NCI-H345 (cell line): ENCODE data around the gene ZSCAN10.

Source experiments
- DNase-seq: peaks from one replicate; lab custom pipeline; 2025; lab: John Stamatoyannopoulos, UW

The ZSCAN10 gene

DNA sequence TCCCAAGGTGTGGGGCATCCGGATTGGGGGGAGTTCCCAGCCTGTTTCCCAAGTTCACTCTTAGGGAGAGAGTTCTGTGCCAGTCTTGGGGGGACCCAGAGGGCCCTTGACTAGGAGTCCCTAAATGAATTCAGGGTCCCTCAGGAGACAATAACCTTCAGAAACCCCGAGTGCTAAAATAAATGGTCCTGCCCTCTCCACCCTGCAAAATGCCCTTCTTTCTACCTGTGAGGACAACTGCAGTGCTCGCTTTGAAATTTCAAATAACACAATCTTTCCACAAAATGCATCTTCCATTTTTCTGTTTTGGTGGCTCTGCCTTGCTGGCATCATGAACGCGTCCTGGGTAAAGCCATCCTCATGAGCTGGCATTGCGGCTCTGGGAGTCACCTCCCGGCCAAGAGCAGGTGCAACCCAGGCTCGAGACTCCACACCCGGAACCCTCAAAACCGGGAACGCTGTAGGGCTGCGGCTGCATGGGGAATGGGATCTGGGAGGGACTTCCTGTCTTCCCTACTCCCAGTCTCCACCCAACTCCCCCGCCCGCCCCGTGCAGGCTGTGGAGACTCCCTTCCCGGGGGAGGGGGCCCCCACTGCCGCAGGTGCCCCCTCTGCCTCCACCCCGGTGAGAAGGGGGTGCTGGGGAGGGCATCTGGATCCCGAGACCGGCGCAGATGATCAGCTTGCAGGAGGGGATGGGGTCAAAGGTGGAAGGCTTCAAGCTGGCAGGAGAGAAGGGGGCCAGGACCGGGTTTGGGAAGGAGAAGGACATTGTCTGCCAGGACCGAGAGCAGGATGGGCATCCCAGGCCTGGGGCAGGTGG, 13.2 kb upstream of the ZSCAN10 start, which contains the start of gene ZNF205:
Gene ZNF205 (plus strand): TSS at position 529 of the 823 bp plus-strand sequence. CDS start 845 bp downstream, outside the sequence.
- peak; percentile 90 for DNase-seq

- peak; percentile 95 for DNase-seq
Observed at GRCh38 chr16:3106205-3106928, 7.3 kb upstream of the ZSCAN10 start.

- DNase-seq, result peak; percentile 60
Observed at GRCh38 chr16:3101841-3102470, 2.9 kb upstream of the ZSCAN10 start.

DNA sequence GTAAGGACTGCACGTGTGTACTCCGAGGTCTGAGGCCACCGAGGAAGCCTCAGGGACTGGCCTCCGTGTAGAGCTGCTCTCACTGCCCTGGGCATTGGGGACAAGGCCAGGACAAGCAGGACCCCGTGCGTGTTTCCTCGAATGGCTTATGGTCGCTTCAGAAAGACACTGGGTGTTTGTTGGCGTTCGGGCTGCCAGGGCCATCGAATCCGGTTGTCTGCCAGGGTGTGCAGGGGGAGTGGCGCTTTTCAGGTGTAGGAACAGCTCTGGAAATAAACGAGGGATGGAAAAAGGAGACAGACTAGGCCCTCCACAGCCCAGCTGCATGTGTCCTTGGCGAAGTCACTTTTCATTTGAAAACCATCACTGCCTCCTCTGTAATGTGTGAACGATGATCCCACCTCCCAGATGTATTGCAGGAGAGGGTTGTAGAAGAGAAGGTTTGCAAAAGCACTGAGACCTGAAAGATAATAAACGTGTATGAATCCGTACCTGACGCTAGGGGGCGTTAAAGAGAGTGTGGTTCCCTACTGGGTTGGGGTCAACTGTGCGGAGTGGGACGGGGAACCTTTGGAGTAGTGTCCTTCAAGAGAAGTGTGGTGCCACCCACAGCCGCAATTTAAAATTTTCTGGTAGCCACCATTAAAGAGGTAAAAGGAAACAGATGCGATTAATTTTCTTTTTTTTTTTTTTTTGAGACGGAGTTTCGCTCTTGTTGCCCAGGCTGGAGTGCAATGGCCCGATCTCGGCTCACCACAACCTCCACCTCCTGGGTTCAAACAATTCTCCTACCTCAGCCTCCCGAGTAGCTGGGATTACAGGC, 2.1 kb upstream of the ZSCAN10 start:
- DNase-seq, result no peak

GRCh38 chr16:3099732-3100499, 822 bp upstream of the ZSCAN10 start:
- DNase-seq, result peak; percentile 64

DNA sequence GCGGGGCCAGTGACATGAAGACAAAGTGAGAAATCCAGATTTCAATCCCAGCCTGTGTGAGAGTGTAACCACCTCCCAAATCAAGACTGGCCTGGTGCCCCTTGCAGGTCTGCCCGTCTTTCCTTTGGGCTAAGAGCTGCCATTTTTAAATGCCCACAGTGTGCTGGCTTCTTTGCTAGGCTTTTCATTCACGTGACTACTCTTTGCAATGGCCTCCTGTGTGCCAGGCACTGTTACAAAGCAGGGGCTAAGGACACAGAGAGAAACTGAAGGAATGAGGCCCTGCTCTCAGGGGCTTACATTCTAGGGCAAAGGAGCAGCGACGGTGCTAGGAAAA, 269 bp upstream of the ZSCAN10 start:
- no peak for DNase-seq

- no peak for DNase-seq
Observed at GRCh38 chr16:3097266-3097665, 1.8 kb downstream of the ZSCAN10 start.

GRCh38 chr16:3096362-3096761, 2.7 kb downstream of the ZSCAN10 start:
- no peak for DNase-seq

GRCh38 chr16:3095869-3096268, 3.2 kb downstream of the ZSCAN10 start:
- no peak for DNase-seq

DNA sequence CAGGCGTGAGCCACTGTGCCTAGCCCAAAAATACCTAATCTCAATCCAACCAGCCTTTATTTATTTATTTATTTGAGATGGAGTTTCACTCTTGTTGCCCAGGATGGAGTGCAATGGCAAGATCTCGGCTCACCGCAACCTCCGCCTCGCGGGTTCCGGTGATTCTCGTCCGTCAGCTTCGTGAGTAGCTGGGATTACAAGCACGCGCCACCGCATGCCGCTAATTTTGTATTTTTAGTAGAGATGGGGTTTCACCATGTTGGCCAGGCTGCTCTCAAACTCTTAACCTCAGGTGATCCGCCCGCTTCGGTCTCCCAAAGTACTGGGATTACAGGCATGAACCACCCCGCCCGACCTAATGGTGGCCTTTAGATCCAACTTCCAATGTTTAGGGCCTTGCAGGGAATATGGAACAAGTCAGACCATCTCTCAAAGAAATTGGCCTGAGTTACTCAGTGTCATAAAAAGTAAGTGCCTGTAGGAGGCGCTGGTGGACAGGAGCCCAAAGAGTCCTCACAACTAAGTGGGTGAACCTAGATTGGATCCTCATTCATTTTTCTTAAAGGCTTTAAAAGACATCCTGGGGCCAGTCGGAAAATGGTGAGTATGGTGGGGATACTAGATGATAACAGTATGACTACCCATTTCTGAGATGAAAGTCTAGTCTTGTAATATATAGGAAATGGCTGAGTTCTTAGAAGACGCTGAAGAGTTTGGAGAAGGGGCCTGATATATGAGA, 4.6 kb downstream of the ZSCAN10 start:
- DNase-seq, result peak; percentile 8

DNA sequence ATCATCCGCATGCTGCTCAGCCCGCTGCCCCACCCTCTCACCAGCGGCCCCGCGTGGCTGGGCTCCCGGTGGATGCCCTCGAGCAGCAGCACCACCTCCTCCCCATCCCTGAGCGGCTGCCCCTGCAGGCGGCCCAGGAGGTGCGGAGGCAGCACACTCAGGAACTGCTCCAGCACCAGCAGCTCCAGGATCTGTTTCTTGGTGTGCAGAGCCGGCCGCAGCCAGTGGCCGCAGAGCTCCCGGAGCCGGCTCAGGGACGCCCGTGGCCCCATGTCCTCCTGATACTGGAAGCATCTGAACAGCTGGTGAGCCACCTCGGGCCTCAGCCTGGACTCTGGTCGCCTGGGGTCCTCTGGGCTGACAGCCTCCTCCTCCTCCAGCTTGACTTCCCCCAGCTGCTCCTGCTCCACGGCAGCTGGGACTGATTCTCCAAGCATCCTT, 6.6 kb downstream of the ZSCAN10 start:
- DNase-seq, result no peak

DNA sequence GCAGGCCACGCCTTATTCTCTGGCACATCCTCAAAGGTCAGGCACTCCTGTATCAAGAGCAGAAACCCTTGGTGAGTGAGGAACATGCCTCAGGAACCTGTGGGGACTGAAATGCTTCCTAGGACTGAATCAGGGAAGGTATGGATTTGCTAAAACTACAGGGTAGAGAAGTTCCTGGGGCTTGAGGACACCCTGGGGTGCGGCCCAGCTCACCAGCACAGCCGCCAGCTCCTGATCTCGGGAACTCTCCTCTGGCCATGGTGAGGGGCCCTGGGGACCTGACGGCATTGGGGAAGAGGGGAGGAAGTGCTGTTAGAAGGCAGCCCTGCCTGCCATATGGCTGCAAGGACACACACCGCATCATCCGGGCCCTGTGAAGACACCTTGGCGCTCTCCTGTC, 7.5 kb downstream of the ZSCAN10 start:
- DNase-seq, result no peak

DNA sequence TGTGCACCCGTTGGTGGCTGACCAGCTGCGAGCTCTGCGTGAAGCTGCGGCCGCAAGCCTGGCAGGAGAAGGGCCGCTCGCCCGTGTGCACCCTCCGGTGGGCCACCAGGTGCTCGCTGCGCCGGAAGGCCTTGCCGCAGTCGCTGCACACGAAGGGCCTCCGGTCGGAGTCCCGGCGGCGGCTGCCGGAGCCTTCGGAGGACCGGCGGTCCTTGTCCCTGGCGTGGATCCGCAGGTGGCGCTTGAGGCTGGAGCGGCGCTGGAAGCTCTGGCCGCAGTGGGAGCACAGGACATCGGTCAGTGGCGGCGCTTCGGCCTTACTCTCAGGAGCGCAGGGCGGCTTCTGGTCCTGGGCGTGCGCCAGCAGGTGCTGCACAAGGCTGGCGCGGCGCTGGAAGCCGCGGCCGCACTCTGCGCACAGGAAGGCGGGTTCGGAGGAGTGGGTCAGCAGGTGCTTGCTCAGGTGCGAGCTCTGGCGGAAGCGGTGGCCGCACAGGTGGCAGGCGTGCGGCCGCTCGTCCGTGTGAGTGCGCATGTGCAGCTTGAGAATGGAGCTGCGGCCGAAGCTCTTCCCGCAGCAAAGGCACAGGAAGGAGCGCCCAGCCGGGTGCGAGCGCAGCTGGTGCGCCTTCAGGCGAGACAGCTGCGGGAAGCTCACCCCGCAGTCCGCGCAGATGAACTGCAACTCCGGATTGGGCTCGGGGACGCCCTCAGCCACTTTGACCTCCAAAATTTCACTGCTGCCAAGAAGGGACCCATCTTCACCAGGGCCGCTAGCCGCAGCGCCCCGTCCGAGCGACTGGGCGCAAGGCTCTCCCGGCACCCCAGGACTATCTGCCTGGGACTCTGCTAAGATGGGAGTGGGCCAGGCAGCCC, 9.1 kb downstream of the ZSCAN10 start:
- DNase-seq, result no peak

GRCh38 chr16:3088925-3089716, 10.0 kb downstream of the ZSCAN10 start:
- no peak for DNase-seq

DNA sequence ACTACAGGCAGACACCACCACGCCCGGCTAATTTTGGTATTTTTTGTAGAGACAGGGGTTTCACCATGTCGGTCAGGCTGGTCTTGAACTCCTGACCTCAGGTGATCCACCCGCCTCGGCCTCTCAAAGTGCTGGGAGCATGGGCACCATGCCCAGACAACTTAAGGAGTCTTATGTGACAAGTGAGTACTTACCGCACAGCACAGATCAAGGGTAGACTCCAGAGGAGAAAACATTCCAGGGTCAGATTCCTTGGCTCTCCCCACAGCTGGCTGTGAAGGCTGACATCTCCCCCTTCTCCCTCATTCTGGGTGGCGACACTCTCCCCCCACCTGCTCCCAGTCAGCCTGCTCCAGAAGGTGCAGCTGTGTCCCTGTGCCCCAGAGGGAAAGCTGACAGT, 10.6 kb downstream of the ZSCAN10 start:
- DNase-seq, result no peak

GRCh38 chr16:3087243-3088235, 11.6 kb downstream of the ZSCAN10 start:
- DNase-seq, result no peak

- no peak for DNase-seq
Observed at GRCh38 chr16:3086596-3087242, 12.4 kb downstream of the ZSCAN10 start.
